GM19099 (cell line): ENCODE measurements around the gene ABI1.

ENCODE experiments used
- POLR2A ChIP-seq: IDR thresholded peaks from 3 replicates; pipeline ENCODE4 v1.6.1; 2011; ENCODE audit warnings: low read depth; ENCODE audit not compliant: insufficient read length; ENCODE audit errors: extremely low read depth

The ABI1 gene

GRCh38 chr10:26824015-26824690 is 36.6 kb downstream of the ABI1 start:
- no peak for TF ChIP-seq POLR2A

GRCh38 chr10:26821699-26822570 is 38.8 kb downstream of the ABI1 start:
- TF ChIP-seq POLR2A: no peak

GRCh38 chr10:26815500-26815899 is 45.3 kb downstream of the ABI1 start:
- TF ChIP-seq POLR2A: no peak

GRCh38 chr10:26810435-26811026 is 50.2 kb downstream of the ABI1 start:
- TF ChIP-seq POLR2A: no peak

- TF ChIP-seq POLR2A: no peak
Observed at GRCh38 chr10:26809973-26810372, 50.8 kb downstream of the ABI1 start.

- no peak for TF ChIP-seq POLR2A
Observed at GRCh38 chr10:26807532-26807931, 53.2 kb downstream of the ABI1 start.

- TF ChIP-seq POLR2A: no peak
Observed at GRCh38 chr10:26806557-26806956, 54.2 kb downstream of the ABI1 start.

GRCh38 chr10:26805567-26806245 is 55.1 kb downstream of the ABI1 start:
- TF ChIP-seq POLR2A: no peak

- no peak for TF ChIP-seq POLR2A
Observed at GRCh38 chr10:26804418-26805393, 56.1 kb downstream of the ABI1 start.

- no peak for TF ChIP-seq POLR2A
Observed at GRCh38 chr10:26803849-26804248, 56.9 kb downstream of the ABI1 start.

GRCh38 chr10:26802527-26802926 is 58.2 kb downstream of the ABI1 start:
- no peak for TF ChIP-seq POLR2A

- TF ChIP-seq POLR2A: no peak
Observed at GRCh38 chr10:26801831-26802230, 58.9 kb downstream of the ABI1 start.

GRCh38 chr10:26801274-26801673 is 59.5 kb downstream of the ABI1 start:
- TF ChIP-seq POLR2A: no peak

- no peak for TF ChIP-seq POLR2A
Observed at GRCh38 chr10:26800468-26800867, 60.3 kb downstream of the ABI1 start.
